GM23338 (cell line): ENCODE measurements around the gene SHISA6. TPM values are rescaled to one million over a fixed set of nuclear protein-coding genes. Genes with fewer than 3 reads are reported as not detected.

Source experiments
- ATAC-seq: fragments of 200-7000 bp; cut with Tn5 transposase; 3 replicates; pipeline ENCODE4 v1.9.1; 2020
- DNase-seq: peaks from one replicate; pipeline ENCODE4 v3.0.0-alpha.2; 2015; ENCODE audit warnings: low spot score
- H2AFZ ChIP-seq: fragments of 200-600 bp; sonication (generic); 2 replicates; pipeline ENCODE4 v1.8.0; 2016; ENCODE audit warnings: antibody characterized with exemption, mild to moderate bottlenecking, moderate library complexity
- H3F3A ChIP-seq: fragments of 200-600 bp; sonication (generic); replicated peaks from 2 replicates; pipeline ENCODE4 v1.8.0; 2017; ENCODE audit warnings: antibody characterized with exemption, mixed run types, low read depth
- H3K27ac ChIP-seq: fragments of 200-600 bp; sonication (generic); 2 replicates; pipeline ENCODE4 v1.6.1; 2016; ENCODE audit warnings: low read depth
- H3K27me3 ChIP-seq: fragments of 200-600 bp; sonication (generic); 2 replicates; pipeline ENCODE4 v1.8.0; 2016; ENCODE audit warnings: mild to moderate bottlenecking, mixed run types, moderate library complexity; ENCODE audit not compliant: insufficient read depth
- H3K36me3 ChIP-seq: fragments of 200-600 bp; sonication (generic); 2 replicates; pipeline ENCODE4 v1.8.0; 2016; ENCODE audit warnings: mild to moderate bottlenecking; ENCODE audit not compliant: insufficient read depth
- H3K4me1 ChIP-seq: fragments of 200-600 bp; sonication (generic); 2 replicates; pipeline ENCODE4 v1.8.0; 2016; ENCODE audit warnings: mild to moderate bottlenecking, moderate library complexity; ENCODE audit not compliant: insufficient read depth
- H3K4me2 ChIP-seq: fragments of 200-600 bp; sonication (generic); 2 replicates; pipeline ENCODE4 v1.7.1; 2017; ENCODE audit warnings: mixed run types
- H3K4me3 ChIP-seq: fragments of 200-600 bp; sonication (generic); 2 replicates; pipeline ENCODE4 v1.6.1; 2016; ENCODE audit warnings: mixed run types
- H3K79me2 ChIP-seq: fragments of 200-600 bp; sonication (generic); replicated peaks from 2 replicates; pipeline ENCODE4 v1.8.0; 2017; ENCODE audit warnings: mild to moderate bottlenecking; ENCODE audit not compliant: insufficient read depth
- H3K9me2 ChIP-seq: fragments of 200-600 bp; sonication (generic); 2 replicates; pipeline ENCODE4 v1.8.0; 2017; ENCODE audit not compliant: insufficient read depth
- H4K20me1 ChIP-seq: fragments of 200-600 bp; sonication (generic); replicated peaks from 2 replicates; pipeline ENCODE4 v1.8.0; 2017; ENCODE audit warnings: mild to moderate bottlenecking; ENCODE audit not compliant: insufficient read depth
- H3K27ac Mint-ChIP-seq: 2 replicates; pipeline ENCODE4 v1.8.0; 2020; ENCODE audit warnings: inconsistent platforms, mild to moderate bottlenecking, moderate library complexity, mixed read lengths
- H3K27me3 Mint-ChIP-seq: 3 replicates; pipeline ENCODE4 v1.8.0; 2022; ENCODE audit warnings: low read depth, mild to moderate bottlenecking, moderate library complexity, mixed read lengths, inconsistent platforms; ENCODE audit not compliant: insufficient read depth, poor library complexity
- H3K36me3 Mint-ChIP-seq: 3 replicates; pipeline ENCODE4 v1.8.0; 2021; ENCODE audit warnings: low read depth, mild to moderate bottlenecking, inconsistent platforms, moderate library complexity, mixed read lengths
- H3K4me1 Mint-ChIP-seq: 3 replicates; pipeline ENCODE4 v1.8.0; 2020; ENCODE audit warnings: mild to moderate bottlenecking, inconsistent platforms, mixed read lengths
- H3K4me3 Mint-ChIP-seq: 3 replicates; pipeline ENCODE4 v1.8.0; 2021; ENCODE audit warnings: moderate library complexity, mild to moderate bottlenecking, inconsistent platforms, mixed read lengths
- H3K9me3 Mint-ChIP-seq: 3 replicates; pipeline ENCODE4 v1.8.0; 2020; ENCODE audit warnings: moderate library complexity, mild to moderate bottlenecking, inconsistent platforms, mixed read lengths
- EZH2 ChIP-seq: fragments of 200-600 bp; sonication (generic); IDR thresholded peaks from one replicate; pipeline ENCODE4 v1.8.0; 2017; ENCODE audit warnings: antibody characterized with exemption, mild to moderate bottlenecking, low read depth; ENCODE audit not compliant: unreplicated experiment
- EZH2phosphoT487 ChIP-seq: fragments of 200-600 bp; sonication (generic); IDR thresholded peaks from one replicate; pipeline ENCODE4 v1.8.1; 2018; ENCODE audit warnings: antibody characterized with exemption; ENCODE audit not compliant: unreplicated experiment
- POLR2AphosphoS5 ChIP-seq: IDR thresholded peaks from 2 replicates; pipeline ENCODE4 v1.6.1; 2016; ENCODE audit warnings: antibody characterized with exemption, low read depth
- ZNF331 ChIP-seq: fragments of 250-450 bp; sonication (Bioruptor Pico); IDR thresholded peaks from 2 replicates; pipeline ENCODE4 v1.5.0; 2020; ENCODE audit warnings: low read depth, mild to moderate bottlenecking, moderate library complexity
- polyA plus RNA-seq: library from polyadenylated mRNA; unstranded; fragments of >200 nt; fragmentation: Nextera tagmentation; extraction: Ambion mirVana; gene quantifications from 2 replicates; pipeline ENCODE4 v1.2.1, GENCODE V29; 2016
- total RNA-seq: library from RNA; depleted of rRNA; stranded (reverse); fragments of >200 nt; shearing (Covaris generic); gene quantifications from 2 replicates; pipeline ENCODE4 v1.2.3, GENCODE V29; 2014
- TF ChIP-seq, protein P1 (sequence below), 2 experiments: fragments of 200-600 bp in 1 of 2; sonication (generic) in 1 of 2; conservative IDR thresholded peaks; 2 replicates each; pipeline versions ENCODE4 v1.5.1 to v1.6.1; 2016 to 2017; ENCODE audit warnings: antibody characterized with exemption in 2 of 2, low read depth in 2 of 2, mild to moderate bottlenecking in 2 of 2, moderate library complexity in 1 of 2
- TF ChIP-seq, protein P2 (sequence below): IDR thresholded peaks from 2 replicates; pipeline ENCODE4 v1.6.1; 2016; ENCODE audit warnings: antibody characterized with exemption
- TF ChIP-seq, protein P3 (sequence below): IDR thresholded peaks from one replicate; pipeline ENCODE4 v1.6.1; 2018; ENCODE audit warnings: antibody characterized with exemption; ENCODE audit not compliant: unreplicated experiment

The SHISA6 gene
- total and polyA plus RNA-seq, 2 experiments from 2014 or later, result 0.52 TPM; not detected in 1

DNA sequence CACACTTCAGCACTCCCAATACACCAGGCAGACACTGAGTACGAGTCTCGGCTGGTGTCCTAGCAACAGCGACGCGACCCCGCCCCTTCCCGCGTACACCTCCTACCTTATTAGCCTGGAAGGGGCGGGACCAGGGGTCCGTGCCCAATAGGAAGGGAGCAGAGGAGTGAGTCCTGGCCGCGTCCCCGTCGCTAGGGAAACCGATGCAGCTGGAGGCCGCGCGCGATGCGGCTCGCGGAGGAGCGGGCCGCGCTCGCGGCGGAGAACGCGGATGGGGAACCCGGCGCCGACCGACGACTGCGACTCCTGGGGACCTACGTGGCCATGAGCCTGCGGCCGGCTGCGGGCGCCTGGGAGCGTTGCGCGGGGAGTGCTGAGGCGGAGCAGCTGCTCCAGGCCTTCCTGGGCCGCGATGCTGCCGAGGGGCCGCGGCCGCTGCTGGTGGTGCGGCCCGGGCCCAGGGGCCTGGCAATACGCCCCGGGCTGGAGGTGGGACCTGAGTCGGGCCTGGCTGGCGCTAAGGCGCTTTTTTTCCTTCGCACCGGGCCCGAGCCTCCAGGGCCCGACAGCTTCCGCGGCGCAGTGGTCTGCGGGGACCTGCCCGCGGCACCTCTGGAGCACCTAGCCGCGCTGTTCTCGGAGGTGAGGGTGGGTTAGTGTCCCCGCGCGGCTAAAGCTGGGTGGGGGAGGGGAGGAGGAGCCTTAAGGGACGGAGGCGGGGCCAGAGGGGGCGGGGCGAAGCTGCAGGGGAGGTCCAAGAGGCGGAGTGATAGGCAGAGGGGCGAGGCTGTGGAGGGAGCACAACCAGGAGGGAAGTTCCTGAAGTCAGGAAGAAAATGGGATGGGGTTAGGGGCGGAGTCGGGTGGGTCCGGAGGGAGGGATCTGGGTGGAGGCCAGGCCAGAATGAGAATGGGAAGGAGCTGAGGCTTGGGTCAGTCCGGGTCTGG, 357.5 kb downstream of the SHISA6 start, which contains the start of gene DNAH9:
TSS of gene DNAH9 (plus strand) at position 197 of the 948 bp plus-strand sequence. CDS start at position 226, 29 bp downstream.
- H3K4me3 Mint-ChIP-seq, result no peak within 1 kb of the TSS
- no peak within 1 kb of the TSS for H2AFZ ChIP-seq
- H3K4me1 ChIP-seq, result no peaks in the 10 kb centered on the region
- no peaks in the 10 kb centered on the region for H3K79me2 ChIP-seq
- TF ChIP-seq POLR2AphosphoS5 (no peak), EZH2phosphoT487 (no peak), ZNF331 (CRISPR knock-in tag) (no peak), EZH2 (no peak)
- TF ChIP-seq, protein P1, sequence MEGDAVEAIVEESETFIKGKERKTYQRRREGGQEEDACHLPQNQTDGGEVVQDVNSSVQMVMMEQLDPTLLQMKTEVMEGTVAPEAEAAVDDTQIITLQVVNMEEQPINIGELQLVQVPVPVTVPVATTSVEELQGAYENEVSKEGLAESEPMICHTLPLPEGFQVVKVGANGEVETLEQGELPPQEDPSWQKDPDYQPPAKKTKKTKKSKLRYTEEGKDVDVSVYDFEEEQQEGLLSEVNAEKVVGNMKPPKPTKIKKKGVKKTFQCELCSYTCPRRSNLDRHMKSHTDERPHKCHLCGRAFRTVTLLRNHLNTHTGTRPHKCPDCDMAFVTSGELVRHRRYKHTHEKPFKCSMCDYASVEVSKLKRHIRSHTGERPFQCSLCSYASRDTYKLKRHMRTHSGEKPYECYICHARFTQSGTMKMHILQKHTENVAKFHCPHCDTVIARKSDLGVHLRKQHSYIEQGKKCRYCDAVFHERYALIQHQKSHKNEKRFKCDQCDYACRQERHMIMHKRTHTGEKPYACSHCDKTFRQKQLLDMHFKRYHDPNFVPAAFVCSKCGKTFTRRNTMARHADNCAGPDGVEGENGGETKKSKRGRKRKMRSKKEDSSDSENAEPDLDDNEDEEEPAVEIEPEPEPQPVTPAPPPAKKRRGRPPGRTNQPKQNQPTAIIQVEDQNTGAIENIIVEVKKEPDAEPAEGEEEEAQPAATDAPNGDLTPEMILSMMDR (conservative IDR thresholded peaks at IDR 0.05; ENCODE audit: low read depth in 2 of 2), result no peak
- TF ChIP-seq, protein P2, sequence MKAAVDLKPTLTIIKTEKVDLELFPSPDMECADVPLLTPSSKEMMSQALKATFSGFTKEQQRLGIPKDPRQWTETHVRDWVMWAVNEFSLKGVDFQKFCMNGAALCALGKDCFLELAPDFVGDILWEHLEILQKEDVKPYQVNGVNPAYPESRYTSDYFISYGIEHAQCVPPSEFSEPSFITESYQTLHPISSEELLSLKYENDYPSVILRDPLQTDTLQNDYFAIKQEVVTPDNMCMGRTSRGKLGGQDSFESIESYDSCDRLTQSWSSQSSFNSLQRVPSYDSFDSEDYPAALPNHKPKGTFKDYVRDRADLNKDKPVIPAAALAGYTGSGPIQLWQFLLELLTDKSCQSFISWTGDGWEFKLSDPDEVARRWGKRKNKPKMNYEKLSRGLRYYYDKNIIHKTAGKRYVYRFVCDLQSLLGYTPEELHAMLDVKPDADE, result no peak
- TF ChIP-seq, protein P3, sequence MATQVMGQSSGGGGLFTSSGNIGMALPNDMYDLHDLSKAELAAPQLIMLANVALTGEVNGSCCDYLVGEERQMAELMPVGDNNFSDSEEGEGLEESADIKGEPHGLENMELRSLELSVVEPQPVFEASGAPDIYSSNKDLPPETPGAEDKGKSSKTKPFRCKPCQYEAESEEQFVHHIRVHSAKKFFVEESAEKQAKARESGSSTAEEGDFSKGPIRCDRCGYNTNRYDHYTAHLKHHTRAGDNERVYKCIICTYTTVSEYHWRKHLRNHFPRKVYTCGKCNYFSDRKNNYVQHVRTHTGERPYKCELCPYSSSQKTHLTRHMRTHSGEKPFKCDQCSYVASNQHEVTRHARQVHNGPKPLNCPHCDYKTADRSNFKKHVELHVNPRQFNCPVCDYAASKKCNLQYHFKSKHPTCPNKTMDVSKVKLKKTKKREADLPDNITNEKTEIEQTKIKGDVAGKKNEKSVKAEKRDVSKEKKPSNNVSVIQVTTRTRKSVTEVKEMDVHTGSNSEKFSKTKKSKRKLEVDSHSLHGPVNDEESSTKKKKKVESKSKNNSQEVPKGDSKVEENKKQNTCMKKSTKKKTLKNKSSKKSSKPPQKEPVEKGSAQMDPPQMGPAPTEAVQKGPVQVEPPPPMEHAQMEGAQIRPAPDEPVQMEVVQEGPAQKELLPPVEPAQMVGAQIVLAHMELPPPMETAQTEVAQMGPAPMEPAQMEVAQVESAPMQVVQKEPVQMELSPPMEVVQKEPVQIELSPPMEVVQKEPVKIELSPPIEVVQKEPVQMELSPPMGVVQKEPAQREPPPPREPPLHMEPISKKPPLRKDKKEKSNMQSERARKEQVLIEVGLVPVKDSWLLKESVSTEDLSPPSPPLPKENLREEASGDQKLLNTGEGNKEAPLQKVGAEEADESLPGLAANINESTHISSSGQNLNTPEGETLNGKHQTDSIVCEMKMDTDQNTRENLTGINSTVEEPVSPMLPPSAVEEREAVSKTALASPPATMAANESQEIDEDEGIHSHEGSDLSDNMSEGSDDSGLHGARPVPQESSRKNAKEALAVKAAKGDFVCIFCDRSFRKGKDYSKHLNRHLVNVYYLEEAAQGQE, result no peak
- no peak within 1 kb of the TSS for H3K4me2 ChIP-seq
- H3F3A ChIP-seq, result no peaks in the 10 kb centered on the region
- H3K9me2 ChIP-seq, result no peaks in the 10 kb centered on the region
- no peaks in the 10 kb centered on the region for H4K20me1 ChIP-seq
- peaks cover 16% of the 10 kb centered on the region for H3K36me3 Mint-ChIP-seq
- peaks cover 11% of the 10 kb centered on the region for H3K27me3 Mint-ChIP-seq
- peaks cover 17% of the 10 kb centered on the region for H3K36me3 ChIP-seq
- H3K27ac ChIP-seq, result no peak within 1 kb of the TSS
- no peaks in the 10 kb centered on the region for H3K4me1 Mint-ChIP-seq
- H3K9me3 Mint-ChIP-seq, result peaks cover 47% of the 10 kb centered on the region
- H3K27ac Mint-ChIP-seq, result no peak within 1 kb of the TSS
- peak; percentile 3 for DNase-seq
- no peaks in the 10 kb centered on the region for H3K27me3 ChIP-seq
- no peak; the same call in 2 of the 3 replicates for ATAC-seq
- no peak within 1 kb of the TSS for H3K4me3 ChIP-seq
